KOPT-K1 (cell line): ENCODE data around the gene FAM174A.
A peak's percentile ranks its signal among the peaks of the same experiment; 100 is the strongest.

ENCODE experiments used
- H3K27ac ChIP-seq: fragments of 200-600 bp; sonication (generic); 2 replicates; pipeline ENCODE4 v1.5.1; 2016; ENCODE audit warnings: antibody characterized with exemption, mild to moderate bottlenecking, low read depth, low read length; ENCODE audit not compliant: poor library complexity, severe bottlenecking
- H3K36me3 ChIP-seq: fragments of 200-600 bp; sonication (generic); 2 replicates; pipeline ENCODE4 v1.5.1; 2017; ENCODE audit warnings: antibody characterized with exemption, mild to moderate bottlenecking, low read length, moderate library complexity; ENCODE audit not compliant: insufficient read depth
- H3K9me3 ChIP-seq: fragments of 200-600 bp; sonication (generic); 2 replicates; pipeline ENCODE4 v1.5.1; 2017; ENCODE audit warnings: antibody characterized with exemption, low read length, mild to moderate bottlenecking; ENCODE audit not compliant: insufficient read depth, poor library complexity, severe bottlenecking

FAM174A gene

GRCh38 chr5:100535060-100536005 lies at the start of gene FAM174A:
Gene FAM174A (plus strand): TSS chr5:100535374. CDS start chr5:100535531, 157 bp downstream.
- Histone ChIP-seq H3K36me3 (no peaks in the 10 kb centered on the region), H3K27ac (peak within 1 kb of the TSS; percentile 78), H3K9me3 (peaks cover 14% of the 10 kb centered on the region)

GRCh38 chr5:100493996-100494395 lies 41.2 kb upstream of the FAM174A start:
- Histone ChIP-seq H3K27ac (no peak overlapping the region), H3K9me3 (peaks cover 8% of the 10 kb centered on the region), H3K36me3 (no peaks in the 10 kb centered on the region)

- Histone ChIP-seq H3K27ac (no peak overlapping the region), H3K36me3 (no peaks in the 10 kb centered on the region), H3K9me3 (no peaks in the 10 kb centered on the region)
These were observed 38.9 kb upstream of the FAM174A start for GRCh38 chr5:100496296-100496695.

- H3K36me3 ChIP-seq: no peaks in the 10 kb centered on the region
- H3K27ac ChIP-seq: no peak overlapping the region
- H3K9me3 ChIP-seq: no peaks in the 10 kb centered on the region
These were observed 32.5 kb upstream of the FAM174A start for GRCh38 chr5:100502684-100503083.

GRCh38 chr5:100505984-100506670 lies 29.0 kb upstream of the FAM174A start:
- H3K36me3 ChIP-seq: no peaks in the 10 kb centered on the region
- H3K27ac ChIP-seq: no peak overlapping the region
- H3K9me3 ChIP-seq: no peaks in the 10 kb centered on the region

- H3K9me3 ChIP-seq: peaks cover 33% of the 10 kb centered on the region
- H3K36me3 ChIP-seq: no peaks in the 10 kb centered on the region
- H3K27ac ChIP-seq: no peak overlapping the region
These were observed 18.9 kb upstream of the FAM174A start for GRCh38 chr5:100516285-100516684.

GRCh38 chr5:100517301-100517974 lies 17.7 kb upstream of the FAM174A start:
- peaks cover 33% of the 10 kb centered on the region for H3K9me3 ChIP-seq
- H3K36me3 ChIP-seq: no peaks in the 10 kb centered on the region
- no peak overlapping the region for H3K27ac ChIP-seq

GRCh38 chr5:100518377-100518776 lies 16.8 kb upstream of the FAM174A start:
- peaks cover 33% of the 10 kb centered on the region for H3K9me3 ChIP-seq
- no peak overlapping the region for H3K27ac ChIP-seq
- no peaks in the 10 kb centered on the region for H3K36me3 ChIP-seq

- Histone ChIP-seq H3K27ac (no peak overlapping the region), H3K9me3 (peaks cover 33% of the 10 kb centered on the region), H3K36me3 (no peaks in the 10 kb centered on the region)
These were observed 16.1 kb upstream of the FAM174A start for GRCh38 chr5:100519075-100519474.

- peaks cover 33% of the 10 kb centered on the region for H3K9me3 ChIP-seq
- no peak overlapping the region for H3K27ac ChIP-seq
- H3K36me3 ChIP-seq: no peaks in the 10 kb centered on the region
These were observed 14.8 kb upstream of the FAM174A start for GRCh38 chr5:100520348-100520747.

- no peak overlapping the region for H3K27ac ChIP-seq
- no peaks in the 10 kb centered on the region for H3K9me3 ChIP-seq
- H3K36me3 ChIP-seq: no peaks in the 10 kb centered on the region
These were observed 2.8 kb downstream of the FAM174A start for GRCh38 chr5:100537946-100538345.

GRCh38 chr5:100539519-100539918 lies 4.3 kb downstream of the FAM174A start:
- Histone ChIP-seq H3K9me3 (no peaks in the 10 kb centered on the region), H3K27ac (no peak overlapping the region), H3K36me3 (no peaks in the 10 kb centered on the region)

GRCh38 chr5:100542086-100542485 lies 6.9 kb downstream of the FAM174A start:
- Histone ChIP-seq H3K9me3 (no peaks in the 10 kb centered on the region), H3K36me3 (no peaks in the 10 kb centered on the region)

GRCh38 chr5:100546001-100546400 lies 10.8 kb downstream of the FAM174A start:
- Histone ChIP-seq H3K9me3 (no peaks in the 10 kb centered on the region), H3K27ac (no peak overlapping the region), H3K36me3 (no peaks in the 10 kb centered on the region)

More at GRCh38 chr5:100542086-100542485, 6.9 kb downstream of the FAM174A start:
- no peak overlapping the region for H3K27ac ChIP-seq

- H3K27ac ChIP-seq: no peak overlapping the region
- H3K36me3 ChIP-seq: no peaks in the 10 kb centered on the region
- no peaks in the 10 kb centered on the region for H3K9me3 ChIP-seq
These were observed 15.4 kb downstream of the FAM174A start for GRCh38 chr5:100550531-100551051.
